ENCODE measurements around the gene KRTAP3-1. TPM values are rescaled to one million over a fixed set of nuclear protein-coding genes. Genes with fewer than 3 reads are reported as not detected.
"Not testable (repeated sequence)": the region's sequence is repeated elsewhere in the genome, so short reads cannot be mapped to it uniquely, and the experiment has no call there.

The KRTAP3-1 gene
- not detected for total RNA-seq

- TF ChIP-seq POLR2A (IDR thresholded peaks at IDR 0.05) (no peak), CTCF (IDR thresholded peaks at IDR 0.05) (no peak)
- no peaks in the 10 kb centered on the region for H3K9me3 ChIP-seq
- 82 to 86% methylated on average over 7 to 8 of the region's 8 CpGs for WGBS, 2 donors
- H3K27me3 ChIP-seq: no peaks in the 10 kb centered on the region
- intact Hi-C loops (cut with DNase I): no loop called here
- no peaks in the 10 kb centered on the region for H3K36me3 ChIP-seq
- no peak within 1 kb of the TSS for H3K4me3 ChIP-seq
- no peak for DNase-seq
- H3K27ac ChIP-seq: no peak within 1 kb of the TSS
- H3K4me1 ChIP-seq: peaks cover 0 to 21% (median 0%) of the 10 kb centered on the region in 3 donors
These were observed at the start of gene KRTAP3-1 for GRCh38 chr17:41008811-41009210. KRTAP3-1 (minus strand) TSS chr17:41009128; CDS start chr17:41009074, 54 bp downstream.

- intact Hi-C loops (cut with DNase I): no loop called here
- Histone ChIP-seq H3K9me3 (no peaks in the 10 kb centered on the region), H3K4me1 (no peaks in the 10 kb centered on the region), H3K36me3 (no peaks in the 10 kb centered on the region), H3K27me3 (peaks cover 0 to 15% (median 0%) of the 10 kb centered on the region in 4 donors), H3K27ac (no peak overlapping the region), H3K4me3 (no peak overlapping the region)
- DNase-seq: no peak
- TF ChIP-seq CTCF (IDR thresholded peaks at IDR 0.05) (no peak), POLR2A (IDR thresholded peaks at IDR 0.05) (no peak)
- WGBS, 2 donors: 89 to 93% methylated on average over 1 of the region's 1 CpG
These were observed 48.6 kb upstream of the KRTAP3-1 start for GRCh38 chr17:41057547-41057946.

- DNase-seq; H3K36me3 ChIP-seq; intact Hi-C loops (cut with DNase I); H3K27ac ChIP-seq; H3K4me1 ChIP-seq; H3K4me3 ChIP-seq; H3K9me3 ChIP-seq: not testable (repeated sequence)
- WGBS, 2 donors: 38 to 59% methylated on average over 1 of the region's 6 CpGs
- H3K27me3 ChIP-seq: peaks cover 0 to 15% (median 0%) of the 10 kb centered on the region in 4 donors
These were observed 46.2 kb upstream of the KRTAP3-1 start, which contains the start of gene KRTAP2-2 for GRCh38 chr17:41055130-41055529. KRTAP2-2 (minus strand) TSS chr17:41055230; CDS start chr17:41055211, 19 bp downstream.

GRCh38 chr17:41054556-41054955, 45.6 kb upstream of the KRTAP3-1 start:
- H3K4me1 ChIP-seq; H3K36me3 ChIP-seq; intact Hi-C loops (cut with DNase I); DNase-seq; H3K9me3 ChIP-seq; H3K27ac ChIP-seq; H3K4me3 ChIP-seq: not testable (repeated sequence)
- peaks cover 0 to 15% (median 0%) of the 10 kb centered on the region in 4 donors for H3K27me3 ChIP-seq
- WGBS, 2 donors: 81 to 84% methylated on average over 7 of the region's 9 CpGs

DNA sequence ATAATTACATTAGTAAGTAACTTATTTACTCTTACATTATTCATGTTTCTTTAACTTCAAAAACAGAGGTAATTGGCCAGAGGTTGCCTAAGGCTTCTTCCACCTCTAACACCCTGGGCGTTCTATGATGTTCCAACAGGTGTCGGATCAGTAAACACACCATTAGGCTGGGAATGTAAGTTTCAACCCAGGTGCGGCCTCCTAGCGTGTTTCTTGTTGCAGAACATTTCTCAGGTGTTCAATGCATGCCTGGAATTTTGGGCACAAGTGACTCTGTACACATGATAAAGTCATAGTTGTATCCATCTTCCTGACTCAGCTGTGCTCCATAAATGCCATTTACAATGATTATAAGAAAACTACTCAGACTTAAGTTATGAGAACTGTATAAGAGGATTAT, 45.1 kb upstream of the KRTAP3-1 start:
- TF ChIP-seq CTCF (IDR thresholded peaks at IDR 0.05) (no peak), POLR2A (IDR thresholded peaks at IDR 0.05) (no peak)
- H3K36me3 ChIP-seq: no peaks in the 10 kb centered on the region
- intact Hi-C loops (cut with DNase I): no loop called here
- DNase-seq: no peak
- H3K27ac ChIP-seq: no peak overlapping the region
- WGBS, 2 donors: 69 to 87% methylated on average over 4 of the region's 4 CpGs
- no peaks in the 10 kb centered on the region for H3K9me3 ChIP-seq
- H3K4me1 ChIP-seq: no peaks in the 10 kb centered on the region
- peaks cover 0 to 18% (median 0%) of the 10 kb centered on the region in 4 donors for H3K27me3 ChIP-seq
- no peak overlapping the region for H3K4me3 ChIP-seq

DNA sequence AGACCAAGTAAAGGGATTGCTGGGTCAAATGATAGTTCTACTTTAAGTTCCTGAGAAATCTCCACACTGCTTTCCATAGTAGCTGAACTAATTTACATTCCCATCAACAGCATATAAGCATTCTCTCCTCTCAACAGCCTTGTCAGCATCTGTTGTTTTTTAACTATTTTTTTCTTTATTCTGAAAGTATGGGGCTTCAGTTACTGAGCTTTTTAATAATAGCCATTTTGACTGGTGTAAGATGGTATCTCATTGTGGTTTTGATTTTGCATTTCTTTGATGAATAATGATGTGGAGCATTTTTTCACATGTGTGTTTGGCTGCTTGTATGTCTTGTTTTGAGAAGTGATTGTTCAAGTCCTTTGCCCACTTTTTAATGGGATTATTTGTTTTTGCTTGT, 43.6 kb upstream of the KRTAP3-1 start:
- no peak for DNase-seq
- Histone ChIP-seq H3K9me3 (no peaks in the 10 kb centered on the region), H3K27me3 (peaks cover 0 to 16% (median 0%) of the 10 kb centered on the region in 4 donors), H3K27ac (no peak overlapping the region), H3K36me3 (no peaks in the 10 kb centered on the region), H3K4me3 (no peak overlapping the region), H3K4me1 (no peaks in the 10 kb centered on the region)
- TF ChIP-seq CTCF (IDR thresholded peaks at IDR 0.05) (no peak), POLR2A (IDR thresholded peaks at IDR 0.05) (no peak)
- intact Hi-C loops (cut with DNase I): no loop called here
